AG04450 (cell line): ENCODE measurements around the gene STXBP5. TPM values are rescaled to one million over a fixed set of nuclear protein-coding genes. Genes with fewer than 3 reads are reported as not detected.

ENCODE experiments used
- CTCF ChIA-PET: fragments of 300-600, 350-600 bp; formaldehyde crosslinking; extraction: SDS; loops from one replicate; lab custom pipeline; 2022; ENCODE audit warnings: antibody characterized with exemption, inconsistent platforms; lab: Charles Lee
- POLR2A ChIA-PET: fragments of 350-600 bp; formaldehyde crosslinking; extraction: SDS; loops from one replicate; lab custom pipeline; 2021; ENCODE audit warnings: antibody characterized with exemption, inconsistent platforms; lab: Yijun Ruan, JAX
- DNase-seq: peaks from one replicate; pipeline ENCODE4 v3.0.0-alpha.2; 2011; ENCODE audit warnings: low read depth, low spot score
- H3K27ac ChIP-seq: one replicate; pipeline ENCODE4 v1.5.1; 2012; ENCODE audit warnings: low read depth, low read length, control low read depth
- H3K27me3 ChIP-seq: one replicate; pipeline ENCODE4 v1.6.0; 2012; ENCODE audit warnings: low read length; ENCODE audit not compliant: control insufficient read depth, insufficient read depth
- H3K4me3 ChIP-seq: 2 replicates; pipeline ENCODE4 v1.5.1; 2011; ENCODE audit warnings: mild to moderate bottlenecking, low read depth, low read length, control low read depth
- H3K9me3 ChIP-seq: 2 replicates; pipeline ENCODE4 v1.5.1; 2012; ENCODE audit warnings: low read length; ENCODE audit not compliant: control insufficient read depth, insufficient read depth
- CTCF ChIP-seq: IDR thresholded peaks from 2 replicates; pipeline ENCODE4 v1.5.1; 2011; ENCODE audit warnings: low read depth, low read length, control low read depth, inconsistent platforms
- polyA plus RNA-seq: library from polyadenylated mRNA; depleted of rRNA; stranded (reverse); fragments of >200 nt; gene quantifications from 2 replicates; pipeline ENCODE4 v1.2.3, GENCODE V29; 2011

Gene STXBP5
- polyA plus RNA-seq, 1 experiment = 40.0 TPM

- H3K4me3 ChIP-seq = no peak overlapping the region
- CTCF ChIA-PET = no interaction called here
- H3K9me3 ChIP-seq = no peaks in the 10 kb centered on the region
- no peak for TF ChIP-seq CTCF
- H3K27me3 ChIP-seq = no peaks in the 10 kb centered on the region
- H3K27ac ChIP-seq = no peak overlapping the region
- no peak for DNase-seq
- POLR2A ChIA-PET = no interaction called here
These were observed 19.0 kb upstream of the STXBP5 start for GRCh38 chr6:147185216-147185615.

GRCh38 chr6:147190556-147190955, 13.7 kb upstream of the STXBP5 start:
- H3K27me3 ChIP-seq = no peaks in the 10 kb centered on the region
- no peak overlapping the region for H3K4me3 ChIP-seq
- TF ChIP-seq CTCF = no peak
- DNase-seq = no peak
- ChIA-PET POLR2A (no interaction called here), CTCF (no interaction called here)
- no peak overlapping the region for H3K27ac ChIP-seq
- no peaks in the 10 kb centered on the region for H3K9me3 ChIP-seq

GRCh38 chr6:147192278-147192911, 11.8 kb upstream of the STXBP5 start:
- Histone ChIP-seq H3K9me3 (no peaks in the 10 kb centered on the region), H3K4me3 (no peak overlapping the region), H3K27me3 (no peaks in the 10 kb centered on the region), H3K27ac (no peak overlapping the region)
- POLR2A ChIA-PET = no interaction called here
- CTCF ChIA-PET = no interaction called here
- DNase-seq = no peak
- no peak for TF ChIP-seq CTCF

- POLR2A ChIA-PET = no interaction called here
- CTCF ChIA-PET = no interaction called here
- Histone ChIP-seq H3K27ac (no peak overlapping the region), H3K9me3 (no peaks in the 10 kb centered on the region), H3K4me3 (no peak overlapping the region), H3K27me3 (no peaks in the 10 kb centered on the region)
- no peak for DNase-seq
- no peak for TF ChIP-seq CTCF
These were observed 9.4 kb upstream of the STXBP5 start for GRCh38 chr6:147194652-147195411.

- DNase-seq = no peak
- ChIA-PET CTCF (no interaction called here), POLR2A (no interaction called here)
- no peak for TF ChIP-seq CTCF
- Histone ChIP-seq H3K4me3 (no peak overlapping the region), H3K27me3 (no peaks in the 10 kb centered on the region), H3K9me3 (no peaks in the 10 kb centered on the region), H3K27ac (no peak overlapping the region)
These were observed 8.7 kb upstream of the STXBP5 start for GRCh38 chr6:147195510-147195909.
